SU-DHL-6 (cell line): ENCODE measurements around the gene VSIG8.

ENCODE experiments used
- H2AFZ ChIP-seq: fragments of 200-600 bp; sonication (generic); 2 replicates; pipeline ENCODE4 v1.6.1; 2014; ENCODE audit warnings: low read depth, mild to moderate bottlenecking, moderate library complexity, mixed read lengths, antibody characterized with exemption, low read length; ENCODE audit not compliant: severe bottlenecking
- H3F3A ChIP-seq: fragments of 200-600 bp; shearing (Covaris generic); 2 replicates; pipeline ENCODE4 v1.6.0; 2016; ENCODE audit warnings: antibody characterized with exemption, mild to moderate bottlenecking; ENCODE audit not compliant: insufficient read depth
- H3K27ac ChIP-seq: fragments of 200-600 bp; sonication (generic); 2 replicates; pipeline ENCODE4 v1.5.1; 2016; ENCODE audit warnings: low read depth, mild to moderate bottlenecking, low read length, moderate library complexity, mixed read lengths
- H3K27me3 ChIP-seq: fragments of 200-600 bp; sonication (generic), shearing (Covaris generic); 2 replicates; pipeline ENCODE4 v1.6.0; 2014; ENCODE audit warnings: mild to moderate bottlenecking, low read length
- H3K36me3 ChIP-seq: fragments of 200-600 bp; sonication (generic); 2 replicates; pipeline ENCODE4 v1.6.1; 2014; ENCODE audit warnings: mild to moderate bottlenecking, low read length, mixed read lengths
- H3K4me2 ChIP-seq: fragments of 300-600, 200-600 bp; shearing (Covaris generic), sonication (generic); 2 replicates; pipeline ENCODE4 v1.6.0; 2014; ENCODE audit warnings: low read length, low read depth, mild to moderate bottlenecking; ENCODE audit not compliant: poor library complexity, severe bottlenecking
- H3K4me3 ChIP-seq: fragments of 200-600 bp; sonication (generic); 2 replicates; pipeline ENCODE4 v1.5.1; 2014; ENCODE audit warnings: antibody characterized with exemption, low read length, mild to moderate bottlenecking, mixed read lengths; ENCODE audit not compliant: insufficient read depth, poor library complexity, severe bottlenecking
- H3K79me2 ChIP-seq: fragments of 200-600 bp; sonication (generic); 2 replicates; pipeline ENCODE4 v1.6.1; 2014; ENCODE audit warnings: mild to moderate bottlenecking, low read length, moderate library complexity; ENCODE audit not compliant: insufficient read depth
- H3K9ac ChIP-seq: fragments of 200-600 bp; sonication (generic); 2 replicates; pipeline ENCODE4 v1.7.0; 2014; ENCODE audit warnings: mild to moderate bottlenecking, low read length
- H3K9me2 ChIP-seq: fragments of 200-600 bp; sonication (generic); replicated peaks from 2 replicates; pipeline ENCODE4 v1.6.1; 2014; ENCODE audit warnings: low read length; ENCODE audit not compliant: insufficient read depth
- H3K9me3 ChIP-seq: fragments of 200-600 bp; sonication (generic); 2 replicates; pipeline ENCODE4 v1.6.1; 2014; ENCODE audit warnings: low read length, mixed read lengths; ENCODE audit not compliant: insufficient read depth
- H4K20me1 ChIP-seq: fragments of 200-600 bp; sonication (generic); 2 replicates; pipeline ENCODE4 v1.6.1; 2014; ENCODE audit warnings: low read depth, mild to moderate bottlenecking, antibody characterized with exemption, low read length, moderate library complexity, mixed read lengths
- CTCF ChIP-seq: fragments of 200-600 bp; sonication (generic); IDR thresholded peaks from one replicate; pipeline ENCODE4 v1.5.1; 2017; ENCODE audit warnings: antibody characterized with exemption, mild to moderate bottlenecking, low read length, moderate library complexity; ENCODE audit not compliant: insufficient read depth, poor library complexity, severe bottlenecking
- EZH2phosphoT487 ChIP-seq: fragments of 200-600 bp; sonication (generic), shearing (Covaris generic); conservative IDR thresholded peaks from 2 replicates; pipeline ENCODE4 v1.6.1; 2018; ENCODE audit warnings: mild to moderate bottlenecking, antibody characterized with exemption, low read length, moderate library complexity, mixed read lengths

VSIG8 gene

GRCh38 chr1:159896546-159896930 is 34.1 kb upstream of the VSIG8 start:
- H3K9ac ChIP-seq, result no peak overlapping the region
- no peaks in the 10 kb centered on the region for H3F3A ChIP-seq
- no peak overlapping the region for H3K4me3 ChIP-seq
- H3K9me2 ChIP-seq, result no peaks in the 10 kb centered on the region
- no peaks in the 10 kb centered on the region for H3K9me3 ChIP-seq
- no peaks in the 10 kb centered on the region for H3K36me3 ChIP-seq
- H2AFZ ChIP-seq, result no peak overlapping the region
- H3K79me2 ChIP-seq, result no peaks in the 10 kb centered on the region
- H3K27me3 ChIP-seq, result no peaks in the 10 kb centered on the region
- TF ChIP-seq EZH2phosphoT487, result no peak
- H3K4me2 ChIP-seq, result no peak overlapping the region
- no peak overlapping the region for H3K27ac ChIP-seq
- H4K20me1 ChIP-seq, result no peaks in the 10 kb centered on the region

DNA sequence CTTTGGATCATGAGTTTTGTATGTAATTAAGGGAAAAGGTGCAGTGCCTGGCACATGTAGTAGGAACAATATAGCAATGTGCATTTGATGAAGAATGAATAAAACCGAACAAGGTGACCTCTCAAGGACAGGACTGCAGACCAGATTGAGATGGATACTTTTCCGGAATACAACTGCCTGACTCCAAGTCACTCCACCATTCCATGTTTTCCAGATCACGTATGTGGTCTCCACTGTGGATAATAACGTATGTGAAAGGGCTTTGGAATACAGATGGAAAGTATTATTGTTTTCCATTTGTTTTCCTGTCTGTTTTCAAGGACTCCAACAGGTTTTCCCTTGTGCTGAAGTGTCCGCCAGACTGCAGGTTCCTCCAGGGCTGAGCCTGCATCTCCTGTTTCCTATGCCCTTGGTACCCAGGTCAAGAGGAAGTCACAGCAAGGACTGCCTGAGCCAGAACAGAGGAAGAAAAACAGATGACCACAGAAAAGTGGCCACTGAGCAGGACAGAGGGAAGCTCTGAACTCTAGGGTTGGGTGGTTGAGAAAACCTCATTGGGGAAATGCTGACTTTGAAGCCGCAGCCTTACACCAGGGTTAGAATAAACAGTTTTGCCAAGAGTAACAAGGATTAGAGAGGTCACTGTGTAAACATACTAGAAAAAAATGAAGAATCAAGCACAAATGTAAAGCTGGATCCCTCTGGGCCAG is 33.5 kb upstream of the VSIG8 start:
- Histone ChIP-seq H3K9me3 (no peaks in the 10 kb centered on the region), H3K9ac (no peak overlapping the region), H2AFZ (no peak overlapping the region), H3K27me3 (no peaks in the 10 kb centered on the region), H3K9me2 (no peaks in the 10 kb centered on the region), H3K4me2 (no peak overlapping the region), H3K36me3 (no peaks in the 10 kb centered on the region), H3K79me2 (no peaks in the 10 kb centered on the region), H4K20me1 (no peaks in the 10 kb centered on the region), H3K27ac (no peak overlapping the region), H3F3A (no peaks in the 10 kb centered on the region), H3K4me3 (no peak overlapping the region)
- TF ChIP-seq CTCF, result no peak
- no peak for TF ChIP-seq EZH2phosphoT487

GRCh38 chr1:159895286-159895685 is 32.8 kb upstream of the VSIG8 start:
- Histone ChIP-seq H3K9ac (no peak overlapping the region), H3K27me3 (no peaks in the 10 kb centered on the region), H3K9me3 (no peaks in the 10 kb centered on the region), H3K36me3 (no peaks in the 10 kb centered on the region), H4K20me1 (no peaks in the 10 kb centered on the region), H3K4me3 (no peak overlapping the region), H3K27ac (no peak overlapping the region), H3K79me2 (no peaks in the 10 kb centered on the region), H2AFZ (no peak overlapping the region), H3K4me2 (no peak overlapping the region), H3K9me2 (no peaks in the 10 kb centered on the region), H3F3A (no peaks in the 10 kb centered on the region)
- TF ChIP-seq CTCF (no peak), EZH2phosphoT487 (no peak)

DNA sequence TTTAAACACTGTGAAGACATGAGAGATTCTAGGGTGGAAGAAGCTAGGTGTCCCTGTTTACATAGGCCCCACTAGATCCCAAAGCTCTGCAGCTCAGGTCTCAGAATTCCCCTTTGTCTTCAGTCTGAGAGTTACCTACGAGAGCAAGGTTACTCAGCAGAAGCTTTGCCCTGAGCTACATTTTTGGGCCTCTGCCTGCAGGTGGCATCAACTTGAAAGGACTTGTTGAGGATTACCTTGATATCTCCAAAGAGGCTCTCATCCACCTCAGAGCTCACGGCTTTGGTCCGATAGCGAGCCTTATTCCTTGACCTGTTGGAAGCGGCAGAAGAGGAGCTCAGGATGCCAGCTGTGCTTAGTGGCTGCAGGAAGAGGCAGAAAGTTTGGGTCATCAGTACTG is 30.5 kb upstream of the VSIG8 start:
- H3K36me3 ChIP-seq, result no peaks in the 10 kb centered on the region
- no peak overlapping the region for H3K4me3 ChIP-seq
- no peaks in the 10 kb centered on the region for H4K20me1 ChIP-seq
- H3K27me3 ChIP-seq, result no peaks in the 10 kb centered on the region
- no peak overlapping the region for H3K4me2 ChIP-seq
- H3K9me3 ChIP-seq, result no peaks in the 10 kb centered on the region
- H3F3A ChIP-seq, result no peaks in the 10 kb centered on the region
- no peaks in the 10 kb centered on the region for H3K79me2 ChIP-seq
- no peak overlapping the region for H3K27ac ChIP-seq
- TF ChIP-seq CTCF (no peak), EZH2phosphoT487 (no peak)
- no peaks in the 10 kb centered on the region for H3K9me2 ChIP-seq
- no peak overlapping the region for H2AFZ ChIP-seq
- H3K9ac ChIP-seq, result no peak overlapping the region
